Astrocyte (in vitro differentiated cells and primary cell): ENCODE results near the gene THOP1. TPM values are rescaled to one million over a fixed set of nuclear protein-coding genes. Genes with fewer than 3 reads are reported as not detected.
"Not testable (repeated sequence)": the region's sequence is repeated elsewhere in the genome, so short reads cannot be mapped to it uniquely, and the experiment has no call there.

Experiments used
- DNase-seq: peaks from one replicate; pipeline ENCODE4 v3.0.0-alpha.2; 2010; ENCODE audit warnings: low read depth
- FAIRE-seq: peaks from 2 replicates; lab custom pipeline; 2011; peaks lifted over from hg19 to GRCh38; lab: Jason Lieb, UNC
- H2AFZ ChIP-seq: 2 replicates; pipeline ENCODE4 v1.6.0; 2012; ENCODE audit warnings: low read depth, low read length, inconsistent platforms
- H3K27ac ChIP-seq: 2 replicates; pipeline ENCODE4 v1.5.1; 2011; ENCODE audit warnings: low read depth, low read length, inconsistent platforms
- H3K27me3 ChIP-seq: 2 replicates; pipeline ENCODE4 v1.6.0; 2011; ENCODE audit warnings: low read length, inconsistent platforms; ENCODE audit not compliant: insufficient read depth
- H3K36me3 ChIP-seq: 2 replicates; pipeline ENCODE4 v1.5.1; 2011; ENCODE audit warnings: low read length, inconsistent platforms; ENCODE audit not compliant: insufficient read depth
- H3K4me1 ChIP-seq: 2 replicates; pipeline ENCODE4 v1.5.1; 2011; ENCODE audit warnings: low read length, inconsistent platforms; ENCODE audit not compliant: insufficient read depth
- H3K4me2 ChIP-seq: 2 replicates; pipeline ENCODE4 v1.6.0; 2012; ENCODE audit warnings: low read length, inconsistent platforms
- H3K4me3 ChIP-seq: 2 replicates; pipeline ENCODE4 v1.5.1; 2011; ENCODE audit warnings: low read depth, mild to moderate bottlenecking, low read length, inconsistent platforms; ENCODE audit not compliant: insufficient read depth
- H3K79me2 ChIP-seq: 2 replicates; pipeline ENCODE4 v1.6.0; 2012; ENCODE audit warnings: mild to moderate bottlenecking, low read length, inconsistent platforms; ENCODE audit not compliant: insufficient read depth
- H3K9ac ChIP-seq: 2 replicates; pipeline ENCODE4 v1.6.0; 2012; ENCODE audit warnings: mild to moderate bottlenecking, low read length, inconsistent platforms
- H3K9me3 ChIP-seq: 2 replicates; pipeline ENCODE4 v1.5.1; 2012; ENCODE audit warnings: low read depth, mild to moderate bottlenecking, low read length, inconsistent platforms; ENCODE audit not compliant: insufficient read depth
- H4K20me1 ChIP-seq: 2 replicates; pipeline ENCODE4 v1.6.0; 2012; ENCODE audit warnings: low read length, inconsistent platforms; ENCODE audit not compliant: insufficient read depth
- H3K27ac Mint-ChIP-seq: one replicate; pipeline ENCODE4 v1.8.0; 2021; ENCODE audit warnings: mild to moderate bottlenecking, mixed read lengths; ENCODE audit not compliant: unreplicated experiment
- H3K27me3 Mint-ChIP-seq: one replicate; pipeline ENCODE4 v1.8.0; 2021; ENCODE audit warnings: low read depth, mixed read lengths; ENCODE audit not compliant: unreplicated experiment
- H3K36me3 Mint-ChIP-seq: one replicate; pipeline ENCODE4 v1.8.0; 2021; ENCODE audit warnings: low read depth, mixed read lengths; ENCODE audit not compliant: unreplicated experiment
- H3K4me1 Mint-ChIP-seq: one replicate; pipeline ENCODE4 v1.8.0; 2021; ENCODE audit warnings: low read depth, mixed read lengths; ENCODE audit not compliant: unreplicated experiment
- H3K4me3 Mint-ChIP-seq: one replicate; pipeline ENCODE4 v1.8.0; 2021; ENCODE audit warnings: mild to moderate bottlenecking, moderate library complexity, mixed read lengths; ENCODE audit not compliant: unreplicated experiment
- H3K9me3 Mint-ChIP-seq: one replicate; pipeline ENCODE4 v1.8.0; 2021; ENCODE audit warnings: mild to moderate bottlenecking, mixed read lengths; ENCODE audit not compliant: unreplicated experiment
- EZH2 ChIP-seq: IDR thresholded peaks from 2 replicates; pipeline ENCODE4 v1.6.1; 2012; ENCODE audit warnings: mild to moderate bottlenecking, low read length, inconsistent platforms; ENCODE audit not compliant: insufficient read depth
- total RNA-seq: library from RNA; stranded (reverse); gene quantifications from 2 replicates; pipeline ENCODE4 v1.2.1, GENCODE V29; 2021
- TF ChIP-seq, protein P1 (sequence below): IDR thresholded peaks from 2 replicates; pipeline ENCODE4 v1.5.1; 2011; ENCODE audit warnings: low read depth, mild to moderate bottlenecking, inconsistent platforms, low read length, moderate library complexity; ENCODE audit not compliant: insufficient read depth

Gene THOP1
- total RNA-seq, 1 donor from 2014 or later, result 73.4 TPM

DNA sequence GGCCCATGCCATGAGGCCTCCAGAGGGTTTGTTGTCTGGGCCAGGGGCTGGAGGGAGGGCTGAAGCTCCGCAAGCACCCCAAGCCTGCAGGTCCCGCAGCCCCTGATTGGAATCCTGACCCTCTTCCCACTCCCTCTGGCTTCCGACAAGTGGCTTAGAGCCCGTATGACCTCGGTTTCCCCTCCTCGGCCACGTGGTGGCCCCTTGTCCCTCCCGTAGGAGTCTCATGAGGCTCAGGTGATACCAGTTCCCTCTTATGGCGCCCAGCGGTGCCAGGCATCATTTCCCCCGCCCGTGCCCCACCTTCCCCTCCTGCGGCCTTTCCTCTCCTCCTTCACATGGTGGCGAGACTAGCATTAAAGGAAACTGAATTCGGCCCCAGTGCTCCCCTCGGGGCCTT, 6.1 kb downstream of the THOP1 start:
- Mint-ChIP-seq H3K36me3 (peaks cover 6% of the 10 kb centered on the region), H3K27ac (no peak overlapping the region), H3K27me3 (no peaks in the 10 kb centered on the region), H3K4me3 (no peak overlapping the region), H3K4me1 (no peaks in the 10 kb centered on the region), H3K9me3 (no peaks in the 10 kb centered on the region)
- H4K20me1 ChIP-seq, result peaks cover 15% of the 10 kb centered on the region
- no peaks in the 10 kb centered on the region for H3K9me3 ChIP-seq
- no peak overlapping the region for H2AFZ ChIP-seq
- TF ChIP-seq, protein P1, sequence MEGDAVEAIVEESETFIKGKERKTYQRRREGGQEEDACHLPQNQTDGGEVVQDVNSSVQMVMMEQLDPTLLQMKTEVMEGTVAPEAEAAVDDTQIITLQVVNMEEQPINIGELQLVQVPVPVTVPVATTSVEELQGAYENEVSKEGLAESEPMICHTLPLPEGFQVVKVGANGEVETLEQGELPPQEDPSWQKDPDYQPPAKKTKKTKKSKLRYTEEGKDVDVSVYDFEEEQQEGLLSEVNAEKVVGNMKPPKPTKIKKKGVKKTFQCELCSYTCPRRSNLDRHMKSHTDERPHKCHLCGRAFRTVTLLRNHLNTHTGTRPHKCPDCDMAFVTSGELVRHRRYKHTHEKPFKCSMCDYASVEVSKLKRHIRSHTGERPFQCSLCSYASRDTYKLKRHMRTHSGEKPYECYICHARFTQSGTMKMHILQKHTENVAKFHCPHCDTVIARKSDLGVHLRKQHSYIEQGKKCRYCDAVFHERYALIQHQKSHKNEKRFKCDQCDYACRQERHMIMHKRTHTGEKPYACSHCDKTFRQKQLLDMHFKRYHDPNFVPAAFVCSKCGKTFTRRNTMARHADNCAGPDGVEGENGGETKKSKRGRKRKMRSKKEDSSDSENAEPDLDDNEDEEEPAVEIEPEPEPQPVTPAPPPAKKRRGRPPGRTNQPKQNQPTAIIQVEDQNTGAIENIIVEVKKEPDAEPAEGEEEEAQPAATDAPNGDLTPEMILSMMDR, result no peak
- TF ChIP-seq EZH2, result no peak
- peaks cover 7% of the 10 kb centered on the region for H3K36me3 ChIP-seq
- no peak overlapping the region for H3K4me3 ChIP-seq
- no peak for FAIRE-seq
- no peak for DNase-seq
- H3K79me2 ChIP-seq, result peaks cover 48% of the 10 kb centered on the region
- no peaks in the 10 kb centered on the region for H3K27me3 ChIP-seq
- H3K4me1 ChIP-seq, result peaks cover 2% of the 10 kb centered on the region
- no peak overlapping the region for H3K9ac ChIP-seq
- no peak overlapping the region for H3K27ac ChIP-seq
- no peak overlapping the region for H3K4me2 ChIP-seq

DNA sequence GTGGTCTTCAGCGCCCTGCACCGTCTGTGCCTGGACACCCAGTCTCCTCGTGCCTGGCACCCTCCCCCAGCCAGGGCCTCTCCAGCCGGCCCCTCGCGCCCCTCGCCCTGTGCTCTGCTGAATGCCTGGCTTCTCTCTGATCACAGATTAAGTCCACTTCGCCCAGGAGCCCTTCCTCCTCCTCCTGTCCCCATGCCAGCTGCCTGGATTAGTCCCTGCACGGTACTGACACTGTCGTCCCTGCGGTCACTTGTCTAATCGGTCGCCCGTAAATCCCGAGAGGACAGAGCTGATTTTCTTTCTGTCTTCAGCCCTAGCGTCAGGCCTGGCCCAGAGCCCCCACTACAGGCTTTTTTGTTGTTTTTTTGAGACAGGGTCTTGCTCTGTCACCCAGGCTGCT, 6.6 kb downstream of the THOP1 start:
- Histone ChIP-seq H2AFZ (no peak overlapping the region), H3K79me2 (peaks cover 43% of the 10 kb centered on the region), H4K20me1 (peaks cover 15% of the 10 kb centered on the region), H3K36me3 (peaks cover 7% of the 10 kb centered on the region), H3K4me1 (no peaks in the 10 kb centered on the region), H3K9ac (no peak overlapping the region), H3K9me3 (no peaks in the 10 kb centered on the region), H3K27me3 (no peaks in the 10 kb centered on the region), H3K4me3 (no peak overlapping the region), H3K4me2 (no peak overlapping the region), H3K27ac (no peak overlapping the region)
- FAIRE-seq (no peak), DNase-seq (no peak)
- peaks cover 6% of the 10 kb centered on the region for H3K36me3 Mint-ChIP-seq
- no peaks in the 10 kb centered on the region for H3K27me3 Mint-ChIP-seq
- no peak overlapping the region for H3K4me3 Mint-ChIP-seq
- no peak overlapping the region for H3K27ac Mint-ChIP-seq
- H3K9me3 Mint-ChIP-seq, result no peaks in the 10 kb centered on the region
- TF ChIP-seq EZH2, result no peak
- TF ChIP-seq, protein P1, result no peak
- no peaks in the 10 kb centered on the region for H3K4me1 Mint-ChIP-seq

DNA sequence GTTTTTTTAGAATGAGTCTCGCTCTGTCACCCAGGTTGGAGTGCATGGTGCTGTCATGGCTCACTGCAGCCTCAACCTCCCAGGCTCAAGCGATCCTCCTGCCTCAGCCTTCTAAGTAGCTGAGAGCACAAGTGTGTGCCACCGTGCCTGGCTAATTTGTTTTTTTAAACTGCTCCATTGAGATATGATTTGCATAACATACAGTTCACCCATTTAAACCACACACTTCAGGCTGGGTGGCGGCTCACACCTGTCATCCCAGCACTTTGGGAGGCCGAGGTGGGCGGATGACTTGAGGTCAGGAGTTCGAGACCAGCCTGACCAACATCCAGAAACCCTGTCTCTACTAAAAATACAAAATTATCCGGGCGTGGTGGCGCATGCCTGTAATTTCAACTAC, 7.4 kb downstream of the THOP1 start:
- H3K4me3 ChIP-seq, H3K27ac Mint-ChIP-seq, H3K4me1 Mint-ChIP-seq, H3K27me3 ChIP-seq, H3K4me3 Mint-ChIP-seq, H3K36me3 ChIP-seq, H3K4me1 ChIP-seq, H3K27me3 Mint-ChIP-seq, H2AFZ ChIP-seq, H3K9me3 ChIP-seq, H4K20me1 ChIP-seq, H3K4me2 ChIP-seq, H3K9me3 Mint-ChIP-seq, DNase-seq, H3K9ac ChIP-seq, H3K36me3 Mint-ChIP-seq, FAIRE-seq, H3K27ac ChIP-seq: not testable (repeated sequence)
- H3K79me2 ChIP-seq, result peaks cover 35% of the 10 kb centered on the region
